ENCODE data around the gene JMJD6. TPM values are rescaled to one million over a fixed set of nuclear protein-coding genes. Genes with fewer than 3 reads are reported as not detected.
A peak's percentile ranks its signal among the peaks of the same experiment; 100 is the strongest.

JMJD6 gene
- total and polyA plus RNA-seq, 9 of the 15 experiments (the other 6 are each of a cell fraction or from before 2014, with no cell fraction given), result 2.5 to 52.3 (median 36.3) TPM

- TF ChIP-seq, protein P1, sequence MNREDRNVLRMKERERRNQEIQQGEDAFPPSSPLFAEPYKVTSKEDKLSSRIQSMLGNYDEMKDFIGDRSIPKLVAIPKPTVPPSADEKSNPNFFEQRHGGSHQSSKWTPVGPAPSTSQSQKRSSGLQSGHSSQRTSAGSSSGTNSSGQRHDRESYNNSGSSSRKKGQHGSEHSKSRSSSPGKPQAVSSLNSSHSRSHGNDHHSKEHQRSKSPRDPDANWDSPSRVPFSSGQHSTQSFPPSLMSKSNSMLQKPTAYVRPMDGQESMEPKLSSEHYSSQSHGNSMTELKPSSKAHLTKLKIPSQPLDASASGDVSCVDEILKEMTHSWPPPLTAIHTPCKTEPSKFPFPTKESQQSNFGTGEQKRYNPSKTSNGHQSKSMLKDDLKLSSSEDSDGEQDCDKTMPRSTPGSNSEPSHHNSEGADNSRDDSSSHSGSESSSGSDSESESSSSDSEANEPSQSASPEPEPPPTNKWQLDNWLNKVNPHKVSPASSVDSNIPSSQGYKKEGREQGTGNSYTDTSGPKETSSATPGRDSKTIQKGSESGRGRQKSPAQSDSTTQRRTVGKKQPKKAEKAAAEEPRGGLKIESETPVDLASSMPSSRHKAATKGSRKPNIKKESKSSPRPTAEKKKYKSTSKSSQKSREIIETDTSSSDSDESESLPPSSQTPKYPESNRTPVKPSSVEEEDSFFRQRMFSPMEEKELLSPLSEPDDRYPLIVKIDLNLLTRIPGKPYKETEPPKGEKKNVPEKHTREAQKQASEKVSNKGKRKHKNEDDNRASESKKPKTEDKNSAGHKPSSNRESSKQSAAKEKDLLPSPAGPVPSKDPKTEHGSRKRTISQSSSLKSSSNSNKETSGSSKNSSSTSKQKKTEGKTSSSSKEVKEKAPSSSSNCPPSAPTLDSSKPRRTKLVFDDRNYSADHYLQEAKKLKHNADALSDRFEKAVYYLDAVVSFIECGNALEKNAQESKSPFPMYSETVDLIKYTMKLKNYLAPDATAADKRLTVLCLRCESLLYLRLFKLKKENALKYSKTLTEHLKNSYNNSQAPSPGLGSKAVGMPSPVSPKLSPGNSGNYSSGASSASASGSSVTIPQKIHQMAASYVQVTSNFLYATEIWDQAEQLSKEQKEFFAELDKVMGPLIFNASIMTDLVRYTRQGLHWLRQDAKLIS (CRISPR knock-in tag; IDR thresholded peaks at IDR 0.05), result 0 out of 2 replicates have a peak, but pooled peaks have one; percentile 61
- TF ChIP-seq POLR2G (IDR thresholded peaks at IDR 0.05; ENCODE audit: low read depth, low read length) (peak; percentile 6; the same call in 1 of the 2 replicates), ZMIZ1 (IDR thresholded peaks at IDR 0.05; ENCODE audit: low read depth in 2 of 2, low read length in 2 of 2) (0 out of 4 replicates have a peak, but pooled peaks of 1 of the 2 experiments have one; percentile 5), KHSRP (IDR thresholded peaks at IDR 0.05) (0 out of 2 replicates have a peak, but pooled peaks have one; percentile 4), MXI1 (IDR thresholded peaks at IDR 0.05; ENCODE audit: low read depth, low read length) (peak; percentile 68; the same call in 1 of the 2 replicates), SIN3A (IDR thresholded peaks at IDR 0.05; ENCODE audit: borderline replicate concordance in 2 of 2, control insufficient read depth in 1 of 2, low read depth in 2 of 2, low read length in 2 of 2) (peak in 1 of 2 experiments; percentile 77; a peak in 2 of 4 replicates), ZNF41 (CRISPR knock-in tag; conservative IDR thresholded peaks at IDR 0.05) (peak; percentile 68; the same call in 1 of the 2 replicates), ETV1 (tag; conservative IDR thresholded peaks at IDR 0.05; ENCODE audit: low read depth) (0 out of 2 replicates have a peak, but pooled peaks have one; percentile 13), CHD2 (IDR thresholded peaks at IDR 0.05; ENCODE audit: low read depth, low read length) (no peak), RBFOX2 (IDR thresholded peaks at IDR 0.05; ENCODE audit: low read depth, low read length) (peak; percentile 44; the same call in 1 of the 2 replicates), POLR2AphosphoS5 (IDR thresholded peaks at IDR 0.05; ENCODE audit: control insufficient read depth, insufficient read depth, low read depth, low read length) (peak; percentile 85), HBP1 (CRISPR knock-in tag; IDR thresholded peaks at IDR 0.05) (0 out of 2 replicates have a peak, but pooled peaks have one; percentile 17), ZNF316 (IDR thresholded peaks at IDR 0.05) (peak; percentile 58; the same call in 1 of the 2 replicates)
- TF ChIP-seq, protein P2, sequence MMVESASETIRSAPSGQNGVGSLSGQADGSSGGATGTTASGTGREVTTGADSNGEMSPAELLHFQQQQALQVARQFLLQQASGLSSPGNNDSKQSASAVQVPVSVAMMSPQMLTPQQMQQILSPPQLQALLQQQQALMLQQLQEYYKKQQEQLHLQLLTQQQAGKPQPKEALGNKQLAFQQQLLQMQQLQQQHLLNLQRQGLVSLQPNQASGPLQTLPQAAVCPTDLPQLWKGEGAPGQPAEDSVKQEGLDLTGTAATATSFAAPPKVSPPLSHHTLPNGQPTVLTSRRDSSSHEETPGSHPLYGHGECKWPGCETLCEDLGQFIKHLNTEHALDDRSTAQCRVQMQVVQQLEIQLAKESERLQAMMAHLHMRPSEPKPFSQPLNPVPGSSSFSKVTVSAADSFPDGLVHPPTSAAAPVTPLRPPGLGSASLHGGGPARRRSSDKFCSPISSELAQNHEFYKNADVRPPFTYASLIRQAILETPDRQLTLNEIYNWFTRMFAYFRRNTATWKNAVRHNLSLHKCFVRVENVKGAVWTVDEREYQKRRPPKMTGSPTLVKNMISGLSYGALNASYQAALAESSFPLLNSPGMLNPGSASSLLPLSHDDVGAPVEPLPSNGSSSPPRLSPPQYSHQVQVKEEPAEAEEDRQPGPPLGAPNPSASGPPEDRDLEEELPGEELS (CRISPR knock-in tag; IDR thresholded peaks at IDR 0.05; ENCODE audit: borderline replicate concordance), result 0 out of 2 replicates have a peak, but pooled peaks have one; percentile 55
Observed at GRCh38 chr17:76732734-76733617, 6.6 kb upstream of the JMJD6 start (continued).
